Epithelial cell of esophagus (primary cell): Measurements from ENCODE around the gene PJA2.

Experiments used
- DNase-seq: peaks from one replicate; pipeline ENCODE4 v3.0.0; 2010; ENCODE audit warnings: low read depth
- H3K4me3 ChIP-seq: 2 replicates; pipeline ENCODE4 v1.5.1; 2011; ENCODE audit warnings: mild to moderate bottlenecking, low read length, control low read depth
- TF ChIP-seq, protein P1 (sequence below): IDR thresholded peaks from 2 replicates; pipeline ENCODE4 v1.5.1; 2011; ENCODE audit warnings: low read depth, mild to moderate bottlenecking, low read length, control low read depth, inconsistent platforms; ENCODE audit not compliant: insufficient read depth; ENCODE audit errors: missing control alignments

PJA2 gene

DNA sequence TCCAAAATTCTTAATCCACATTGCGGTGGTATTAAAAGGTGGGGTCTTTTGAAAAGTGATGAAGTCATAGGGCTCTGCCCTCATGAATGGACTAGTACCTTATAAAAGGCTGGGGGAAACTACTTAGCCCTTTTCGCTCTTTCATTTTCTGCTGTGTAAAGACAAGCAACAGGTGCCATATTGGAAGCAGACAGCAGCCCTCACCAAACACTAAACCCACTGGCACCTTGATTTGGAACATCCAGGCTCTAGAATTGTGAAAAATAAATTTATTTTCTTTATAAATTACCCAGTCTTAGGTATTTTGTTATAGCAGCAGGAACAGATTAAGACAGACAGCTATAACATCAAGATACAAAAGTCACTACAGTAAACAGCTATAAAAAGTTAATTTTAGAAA lies 12.8 kb downstream of the PJA2 start:
- no peak for DNase-seq
- H3K4me3 ChIP-seq, result no peak overlapping the region
- TF ChIP-seq, protein P1, sequence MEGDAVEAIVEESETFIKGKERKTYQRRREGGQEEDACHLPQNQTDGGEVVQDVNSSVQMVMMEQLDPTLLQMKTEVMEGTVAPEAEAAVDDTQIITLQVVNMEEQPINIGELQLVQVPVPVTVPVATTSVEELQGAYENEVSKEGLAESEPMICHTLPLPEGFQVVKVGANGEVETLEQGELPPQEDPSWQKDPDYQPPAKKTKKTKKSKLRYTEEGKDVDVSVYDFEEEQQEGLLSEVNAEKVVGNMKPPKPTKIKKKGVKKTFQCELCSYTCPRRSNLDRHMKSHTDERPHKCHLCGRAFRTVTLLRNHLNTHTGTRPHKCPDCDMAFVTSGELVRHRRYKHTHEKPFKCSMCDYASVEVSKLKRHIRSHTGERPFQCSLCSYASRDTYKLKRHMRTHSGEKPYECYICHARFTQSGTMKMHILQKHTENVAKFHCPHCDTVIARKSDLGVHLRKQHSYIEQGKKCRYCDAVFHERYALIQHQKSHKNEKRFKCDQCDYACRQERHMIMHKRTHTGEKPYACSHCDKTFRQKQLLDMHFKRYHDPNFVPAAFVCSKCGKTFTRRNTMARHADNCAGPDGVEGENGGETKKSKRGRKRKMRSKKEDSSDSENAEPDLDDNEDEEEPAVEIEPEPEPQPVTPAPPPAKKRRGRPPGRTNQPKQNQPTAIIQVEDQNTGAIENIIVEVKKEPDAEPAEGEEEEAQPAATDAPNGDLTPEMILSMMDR, result no peak

- H3K4me3 ChIP-seq, result no peak overlapping the region
- DNase-seq, result no peak
- TF ChIP-seq, protein P1, result no peak
These were observed 15.0 kb downstream of the PJA2 start for GRCh38 chr5:109394806-109395205.

- TF ChIP-seq, protein P1, result no peak
- no peak overlapping the region for H3K4me3 ChIP-seq
- DNase-seq, result no peak
These were observed 19.6 kb downstream of the PJA2 start for GRCh38 chr5:109390188-109390587.

DNA sequence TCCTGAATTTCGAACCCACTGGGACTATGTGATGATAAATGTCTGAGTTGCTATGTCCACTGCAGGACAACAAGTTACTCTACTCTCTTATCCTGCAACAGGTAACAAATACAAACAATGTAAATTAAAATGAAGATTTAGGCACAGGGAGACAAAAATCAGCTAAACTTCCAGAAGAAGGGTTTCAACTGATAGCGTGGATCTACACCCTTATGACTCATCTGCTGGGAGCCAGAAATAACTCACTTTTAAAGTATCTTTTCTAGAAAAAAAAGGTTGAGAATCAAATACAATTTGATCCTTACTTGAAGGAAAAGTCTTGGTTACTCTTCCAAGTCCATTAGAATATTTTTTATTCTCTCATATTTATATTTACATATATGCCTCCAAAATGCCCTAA lies 21.4 kb downstream of the PJA2 start:
- no peak overlapping the region for H3K4me3 ChIP-seq
- TF ChIP-seq, protein P1, result no peak
- no peak for DNase-seq

GRCh38 chr5:109387408-109387974 lies 22.3 kb downstream of the PJA2 start:
- no peak overlapping the region for H3K4me3 ChIP-seq
- TF ChIP-seq, protein P1, result no peak
- peak; percentile 34 for DNase-seq

DNA sequence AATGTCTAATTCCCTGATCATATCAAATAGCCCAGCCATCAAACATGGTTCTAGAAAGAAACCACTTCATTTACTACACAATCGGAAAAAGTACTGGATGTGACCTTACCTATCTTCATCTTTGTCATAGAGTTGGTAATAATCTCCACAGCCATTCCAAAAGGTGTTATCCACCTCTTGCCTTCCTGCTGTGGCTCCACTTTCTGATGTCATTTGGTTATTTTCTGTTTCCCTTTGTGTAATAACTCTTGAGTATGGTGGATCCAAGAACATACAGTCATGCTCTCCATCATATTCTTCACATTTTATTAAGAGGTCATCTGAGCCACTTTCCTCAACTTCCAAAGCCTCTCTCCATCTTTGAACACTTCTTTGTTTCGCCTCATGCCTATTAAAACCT lies 31.7 kb downstream of the PJA2 start:
- TF ChIP-seq, protein P1, result no peak
- H3K4me3 ChIP-seq, result no peak overlapping the region
- no peak for DNase-seq

DNA sequence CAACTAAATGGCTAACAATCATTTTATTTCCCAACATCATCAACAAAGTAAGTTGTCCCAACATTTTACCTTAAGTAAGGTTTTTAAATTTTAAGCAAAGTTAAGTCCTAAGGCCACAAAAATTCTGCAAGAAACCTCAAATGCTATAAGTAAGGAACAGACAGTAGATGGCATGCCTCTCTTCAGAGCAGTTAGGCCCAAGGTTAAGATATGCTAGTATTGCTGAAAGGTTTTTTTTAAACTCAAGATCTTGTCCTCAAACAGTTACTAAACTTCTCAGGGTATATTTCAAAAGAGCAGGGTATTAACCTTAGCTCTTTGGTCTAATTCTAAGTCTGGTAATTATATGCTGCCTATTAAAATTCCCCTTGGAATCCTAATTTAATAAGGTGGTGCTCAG lies 35.1 kb downstream of the PJA2 start:
- no peak overlapping the region for H3K4me3 ChIP-seq
- no peak for DNase-seq
- TF ChIP-seq, protein P1, result no peak
